Measurements from ENCODE around the gene PTPN4.

Gene PTPN4

GRCh38 chr2:119914266-119914665 lies 154.5 kb downstream of the PTPN4 start:
- no peaks in the 10 kb centered on the region for H3K27me3 ChIP-seq (ENCODE audit: insufficient read depth, insufficient read length)
- no peak overlapping the region for H3K4me3 ChIP-seq (ENCODE audit: insufficient read length, low read depth)
- H3K4me1 ChIP-seq (ENCODE audit: insufficient read depth, insufficient read length) = no peaks in the 10 kb centered on the region
- DNase-seq (ENCODE audit: low read depth, low spot score) = no peak
- H3K9ac ChIP-seq (ENCODE audit: insufficient read length, low read depth) = no peak overlapping the region
- TF ChIP-seq YY1 (IDR thresholded peaks at IDR 0.05; ENCODE audit: insufficient read depth, insufficient read length) (no peak), ZNF274 (IDR thresholded peaks at IDR 0.05; ENCODE audit: low read depth, low read length) (no peak), SUZ12 (IDR thresholded peaks at IDR 0.05; ENCODE audit: extremely low read depth, insufficient read depth, insufficient read length) (no peak)
- H3K9me3 ChIP-seq (ENCODE audit: insufficient read depth, low read length) = no peaks in the 10 kb centered on the region
- H3K36me3 ChIP-seq (ENCODE audit: insufficient read depth, insufficient read length, low read length) = peaks cover 6% of the 10 kb centered on the region

DNA sequence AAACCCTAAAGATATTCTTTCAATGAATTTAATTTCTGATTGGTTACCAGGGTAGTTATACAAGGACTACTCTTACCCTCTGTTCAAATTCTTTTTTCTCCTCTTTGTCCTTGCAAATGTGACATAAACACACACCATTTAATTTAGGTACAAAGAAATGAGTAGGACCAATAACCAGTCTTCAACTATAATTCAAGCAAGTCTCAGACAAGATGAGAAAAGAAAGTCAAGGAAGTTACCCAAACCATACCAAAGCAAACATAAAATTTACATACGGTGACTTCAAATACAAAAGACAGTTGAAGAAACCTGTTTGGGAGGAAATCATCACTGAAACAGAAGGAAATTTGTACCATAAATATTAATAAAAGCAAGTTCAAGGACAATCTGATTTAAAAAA lies 162.1 kb downstream of the PTPN4 start:
- no peaks in the 10 kb centered on the region for H3K4me1 ChIP-seq (ENCODE audit: insufficient read depth, insufficient read length)
- H3K27me3 ChIP-seq (ENCODE audit: insufficient read depth, insufficient read length) = no peaks in the 10 kb centered on the region
- no peaks in the 10 kb centered on the region for H3K36me3 ChIP-seq (ENCODE audit: insufficient read depth, insufficient read length, low read length)
- DNase-seq (ENCODE audit: low read depth, low spot score) = no peak
- TF ChIP-seq ZNF274 (IDR thresholded peaks at IDR 0.05; ENCODE audit: low read depth, low read length) (no peak), YY1 (IDR thresholded peaks at IDR 0.05; ENCODE audit: insufficient read depth, insufficient read length) (no peak), SUZ12 (IDR thresholded peaks at IDR 0.05; ENCODE audit: extremely low read depth, insufficient read depth, insufficient read length) (no peak)
- no peak overlapping the region for H3K9ac ChIP-seq (ENCODE audit: insufficient read length, low read depth)
- no peaks in the 10 kb centered on the region for H3K9me3 ChIP-seq (ENCODE audit: insufficient read depth, low read length)
- no peak overlapping the region for H3K4me3 ChIP-seq (ENCODE audit: insufficient read length, low read depth)

DNA sequence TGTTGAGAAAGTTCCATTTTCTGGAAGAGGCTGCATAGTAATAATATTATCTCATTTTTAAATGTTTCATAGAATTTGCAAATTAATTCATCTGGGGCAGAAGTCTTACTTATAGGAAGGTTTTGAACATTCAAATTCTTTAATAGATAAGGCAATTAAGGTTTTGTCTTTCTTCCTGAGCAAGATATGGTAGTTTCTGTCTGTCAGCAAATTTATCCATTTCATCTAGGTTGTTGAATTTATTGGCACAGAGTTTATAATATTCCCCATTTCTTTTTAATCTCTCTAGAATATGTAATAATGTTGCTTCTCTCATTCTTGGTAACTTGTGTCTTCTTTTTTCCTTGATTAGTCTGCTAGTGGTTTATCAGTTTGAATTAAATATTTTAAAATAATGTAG lies 163.0 kb downstream of the PTPN4 start:
- no peaks in the 10 kb centered on the region for H3K9me3 ChIP-seq (ENCODE audit: insufficient read depth, low read length)
- H3K27me3 ChIP-seq (ENCODE audit: insufficient read depth, insufficient read length) = no peaks in the 10 kb centered on the region
- no peak for DNase-seq (ENCODE audit: low read depth, low spot score)
- H3K4me3 ChIP-seq (ENCODE audit: insufficient read length, low read depth) = no peak overlapping the region
- no peaks in the 10 kb centered on the region for H3K4me1 ChIP-seq (ENCODE audit: insufficient read depth, insufficient read length)
- no peaks in the 10 kb centered on the region for H3K36me3 ChIP-seq (ENCODE audit: insufficient read depth, insufficient read length, low read length)
- no peak overlapping the region for H3K9ac ChIP-seq (ENCODE audit: insufficient read length, low read depth)
- no peak for TF ChIP-seq ZNF274 (IDR thresholded peaks at IDR 0.05; ENCODE audit: low read depth, low read length)
- no peak for TF ChIP-seq YY1 (IDR thresholded peaks at IDR 0.05; ENCODE audit: insufficient read depth, insufficient read length)
- TF ChIP-seq SUZ12 (IDR thresholded peaks at IDR 0.05; ENCODE audit: extremely low read depth, insufficient read depth, insufficient read length) = no peak

- H3K27me3 ChIP-seq (ENCODE audit: insufficient read depth, insufficient read length) = no peaks in the 10 kb centered on the region
Measured at GRCh38 chr2:119929537-119929936, 169.8 kb downstream of the PTPN4 start.

DNA sequence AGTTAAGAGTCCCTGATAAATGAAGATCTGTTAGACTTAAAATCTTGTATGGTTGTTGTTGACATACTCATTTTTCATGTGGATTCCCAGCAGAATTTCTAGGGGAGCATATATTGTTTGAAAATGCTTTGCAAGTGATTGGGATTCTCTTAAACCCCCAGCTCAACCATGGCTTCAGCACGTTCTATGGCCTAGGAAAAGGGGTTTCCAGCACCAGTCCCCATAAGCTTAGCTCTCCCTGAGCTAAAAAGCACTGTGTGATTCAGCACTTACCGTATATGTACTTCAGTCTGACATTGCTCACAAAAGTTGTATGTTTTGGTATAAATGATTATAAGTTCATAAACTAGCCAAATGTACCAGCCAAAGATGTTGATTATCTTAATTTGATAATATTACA lies 173.1 kb downstream of the PTPN4 start:
- no peak for DNase-seq (ENCODE audit: low read depth, low spot score)
- H3K9me3 ChIP-seq (ENCODE audit: insufficient read depth, low read length) = no peaks in the 10 kb centered on the region
- H3K9ac ChIP-seq (ENCODE audit: insufficient read length, low read depth) = no peak overlapping the region
- no peaks in the 10 kb centered on the region for H3K4me1 ChIP-seq (ENCODE audit: insufficient read depth, insufficient read length)
- peaks cover 11% of the 10 kb centered on the region for H3K36me3 ChIP-seq (ENCODE audit: insufficient read depth, insufficient read length, low read length)
- TF ChIP-seq YY1 (IDR thresholded peaks at IDR 0.05; ENCODE audit: insufficient read depth, insufficient read length) (no peak), ZNF274 (IDR thresholded peaks at IDR 0.05; ENCODE audit: low read depth, low read length) (no peak), SUZ12 (IDR thresholded peaks at IDR 0.05; ENCODE audit: extremely low read depth, insufficient read depth, insufficient read length) (no peak)
- no peaks in the 10 kb centered on the region for H3K27me3 ChIP-seq (ENCODE audit: insufficient read depth, insufficient read length)
- H3K4me3 ChIP-seq (ENCODE audit: insufficient read length, low read depth) = no peak overlapping the region

More at GRCh38 chr2:119929537-119929936, 169.8 kb downstream of the PTPN4 start:
- TF ChIP-seq SUZ12 (IDR thresholded peaks at IDR 0.05; ENCODE audit: extremely low read depth, insufficient read depth, insufficient read length) (no peak), ZNF274 (IDR thresholded peaks at IDR 0.05; ENCODE audit: low read depth, low read length) (no peak), YY1 (IDR thresholded peaks at IDR 0.05; ENCODE audit: insufficient read depth, insufficient read length) (no peak)
- H3K4me3 ChIP-seq (ENCODE audit: insufficient read length, low read depth) = no peak overlapping the region
- no peak for DNase-seq (ENCODE audit: low read depth, low spot score)
- H3K4me1 ChIP-seq (ENCODE audit: insufficient read depth, insufficient read length) = no peaks in the 10 kb centered on the region
- H3K9me3 ChIP-seq (ENCODE audit: insufficient read depth, low read length) = no peaks in the 10 kb centered on the region
- H3K9ac ChIP-seq (ENCODE audit: insufficient read length, low read depth) = no peak overlapping the region
- H3K36me3 ChIP-seq (ENCODE audit: insufficient read depth, insufficient read length, low read length) = peaks cover 7% of the 10 kb centered on the region

DNA sequence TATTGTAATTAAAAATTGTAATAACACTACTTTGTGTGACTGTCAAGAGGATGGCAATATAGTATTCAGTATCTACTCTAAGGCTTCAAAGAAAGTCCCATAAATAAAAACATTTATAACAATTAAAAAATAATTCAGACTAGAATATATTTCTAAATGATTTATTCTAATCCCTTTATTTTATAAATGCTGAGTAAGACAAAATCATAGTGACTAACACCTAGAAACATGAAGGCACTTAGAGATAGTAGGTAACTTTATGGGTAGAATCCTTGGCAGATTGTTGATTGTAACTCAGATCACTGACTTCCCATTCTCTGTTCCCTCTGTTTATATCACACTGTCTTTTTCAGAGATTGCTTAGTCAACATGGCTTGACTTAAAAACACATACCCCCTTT lies 174.6 kb downstream of the PTPN4 start:
- Histone ChIP-seq H3K9ac (ENCODE audit: insufficient read length, low read depth) (no peak overlapping the region), H3K9me3 (ENCODE audit: insufficient read depth, low read length) (no peaks in the 10 kb centered on the region), H3K27me3 (ENCODE audit: insufficient read depth, insufficient read length) (no peaks in the 10 kb centered on the region), H3K4me3 (ENCODE audit: insufficient read length, low read depth) (no peak overlapping the region), H3K36me3 (ENCODE audit: insufficient read depth, insufficient read length, low read length) (peaks cover 11% of the 10 kb centered on the region), H3K4me1 (ENCODE audit: insufficient read depth, insufficient read length) (no peaks in the 10 kb centered on the region)
- DNase-seq (ENCODE audit: low read depth, low spot score) = no peak
- TF ChIP-seq ZNF274 (IDR thresholded peaks at IDR 0.05; ENCODE audit: low read depth, low read length) (no peak), SUZ12 (IDR thresholded peaks at IDR 0.05; ENCODE audit: extremely low read depth, insufficient read depth, insufficient read length) (no peak), YY1 (IDR thresholded peaks at IDR 0.05; ENCODE audit: insufficient read depth, insufficient read length) (no peak)

DNA sequence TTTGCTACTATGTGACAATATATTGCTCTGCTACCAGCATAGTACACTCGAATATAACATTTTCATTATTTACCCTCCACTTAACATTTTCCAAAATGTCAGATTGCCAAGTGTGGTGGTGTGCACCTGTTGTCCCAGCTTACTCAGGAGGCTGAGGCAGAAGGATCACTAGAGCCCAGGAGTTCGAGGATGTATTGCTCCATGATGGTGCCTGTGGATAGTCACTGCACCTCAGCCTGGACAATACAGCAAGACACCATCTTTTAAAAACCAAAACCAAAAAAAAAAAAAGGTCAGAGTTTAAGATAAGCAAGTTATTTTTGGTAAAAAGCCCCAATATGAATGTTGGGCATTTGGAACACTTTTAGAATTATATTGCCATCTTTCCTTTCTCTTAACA lies 178.0 kb downstream of the PTPN4 start:
- H3K36me3 ChIP-seq (ENCODE audit: insufficient read depth, insufficient read length, low read length) = peaks cover 11% of the 10 kb centered on the region
- no peaks in the 10 kb centered on the region for H3K9me3 ChIP-seq (ENCODE audit: insufficient read depth, low read length)
- H3K27me3 ChIP-seq (ENCODE audit: insufficient read depth, insufficient read length) = no peaks in the 10 kb centered on the region
- no peak overlapping the region for H3K9ac ChIP-seq (ENCODE audit: insufficient read length, low read depth)
- no peak overlapping the region for H3K4me3 ChIP-seq (ENCODE audit: insufficient read length, low read depth)
- no peaks in the 10 kb centered on the region for H3K4me1 ChIP-seq (ENCODE audit: insufficient read depth, insufficient read length)
- DNase-seq (ENCODE audit: low read depth, low spot score) = no peak
- TF ChIP-seq YY1 (IDR thresholded peaks at IDR 0.05; ENCODE audit: insufficient read depth, insufficient read length) (no peak), ZNF274 (IDR thresholded peaks at IDR 0.05; ENCODE audit: low read depth, low read length) (no peak), SUZ12 (IDR thresholded peaks at IDR 0.05; ENCODE audit: extremely low read depth, insufficient read depth, insufficient read length) (no peak)

All from NT2/D1 (cell line).